CD4-positive, alpha-beta T cell (primary cell): ENCODE data around the gene FAM110A. TPM values are rescaled to one million over a fixed set of nuclear protein-coding genes. Genes with fewer than 3 reads are reported as not detected.

Source experiments
- ATAC-seq: fragments of 200-7000 bp; cut with Tn5 transposase; one replicate; pipeline ENCODE4 v1.10.0; 2022; ENCODE audit warnings: mild to moderate bottlenecking; ENCODE audit not compliant: poor library complexity
- CTCF ChIA-PET: fragments of 350-600 bp; sonication (Branson Sonifier 250); formaldehyde crosslinking; loops from one replicate; lab custom pipeline; 2021; ENCODE audit warnings: antibody characterized with exemption, inconsistent platforms; lab: Charles Lee
- POLR2A ChIA-PET: fragments of 350-600 bp; sonication (Branson Sonifier 250); formaldehyde crosslinking; loops from one replicate; lab custom pipeline; 2021; ENCODE audit warnings: antibody characterized with exemption, inconsistent platforms; lab: Charles Lee
- DNase-seq, 14 experiments: peaks; one replicate each; pipeline ENCODE4 v3.0.0-alpha.2; 2013 to 2020; ENCODE audit warnings: mixed read lengths in 2 of 14
- H3K27ac ChIP-seq, 2 donors: one replicate each; pipeline versions ENCODE4 v1.5.1 to v1.7.0; 2013; ENCODE audit warnings: low read length in 2 of 2, low read depth in 1 of 2, mild to moderate bottlenecking in 1 of 2
- H3K27me3 ChIP-seq, 2 experiments: 1 replicate in 1 of 2; 2 replicates in 1 of 2; pipeline versions ENCODE4 v1.6.1 to v1.7.0; 2013; ENCODE audit warnings: low read length in 2 of 2, control low read depth in 1 of 2, mild to moderate bottlenecking in 1 of 2, moderate library complexity in 1 of 2; ENCODE audit not compliant: insufficient read depth in 2 of 2, control insufficient read depth in 1 of 2
- H3K36me3 ChIP-seq: one replicate; pipeline ENCODE4 v1.6.1; 2013; ENCODE audit warnings: low read length, control low read depth; ENCODE audit not compliant: insufficient read depth
- H3K4me1 ChIP-seq: one replicate; pipeline ENCODE4 v1.6.1; 2013; ENCODE audit warnings: low read length, control low read depth; ENCODE audit not compliant: insufficient read depth
- H3K4me3 ChIP-seq: one replicate; pipeline ENCODE4 v1.5.1; 2013; ENCODE audit warnings: mild to moderate bottlenecking, low read length, moderate library complexity
- H3K9me3 ChIP-seq, 2 experiments: 1 replicate in 1 of 2; 2 replicates in 1 of 2; pipeline versions ENCODE4 v1.6.1 to v1.7.0; 2013; ENCODE audit warnings: low read length in 2 of 2, mild to moderate bottlenecking in 2 of 2, control low read depth in 1 of 2, moderate library complexity in 1 of 2; ENCODE audit not compliant: control insufficient read depth in 1 of 2, insufficient read depth in 1 of 2
- H3K27ac Mint-ChIP-seq: one replicate; pipeline ENCODE4 v1.8.0; 2020; ENCODE audit warnings: mixed read lengths
- H3K27me3 Mint-ChIP-seq: one replicate; pipeline ENCODE4 v1.8.0; 2021; ENCODE audit warnings: mixed read lengths
- H3K36me3 Mint-ChIP-seq: one replicate; pipeline ENCODE4 v1.8.0; 2021; ENCODE audit warnings: low read depth, mixed read lengths
- H3K4me1 Mint-ChIP-seq: one replicate; pipeline ENCODE4 v1.8.0; 2021; ENCODE audit warnings: low read depth, mixed read lengths
- H3K4me3 Mint-ChIP-seq: one replicate; pipeline ENCODE4 v1.8.0; 2020; ENCODE audit warnings: mild to moderate bottlenecking, mixed read lengths
- H3K9me3 Mint-ChIP-seq: one replicate; pipeline ENCODE4 v1.8.0; 2020; ENCODE audit warnings: mixed read lengths
- CTCF ChIP-seq: fragments of 200-600 bp; IDR thresholded peaks from one replicate; pipeline ENCODE4 v1.8.0; 2022; ENCODE audit warnings: antibody characterized with exemption, mild to moderate bottlenecking
- intact Hi-C, 2 experiments: fragments of 100-400 bp; cut with DNase I in 1 of 2; cut with micrococcal nuclease in 1 of 2; formaldehyde crosslinking; loops; one replicate each; pipeline versions ENCODE4 v1.15.1 to v1.9.0; 2023 to 2025; cut with DNase I, micrococcal nuclease
- total RNA-seq, 174 experiments: library from RNA in 2 of 174; stranded (reverse) in 2 of 174; gene quantifications; one replicate each; pipeline ENCODE4 v1.2.3 and lab custom pipeline; 2021 to 2026

The FAM110A gene
- total RNA-seq, 2 experiments from 2014 or later, result 4.5 to 4.8 TPM

GRCh38 chr20:834151-834746 lies 734 bp downstream of the FAM110A start:
- DNase-seq (no peak), ATAC-seq (no peak)
- no peaks in the 10 kb centered on the region for H3K27me3 Mint-ChIP-seq
- intact Hi-C loops, result loop anchor here (5.0 to 10.0 kb wide), 5 partner anchors 182 to 1268 kb away; partner anchors contain the start of genes PSMF1 (in 2 of the 2), STK35 (in 2 of the 2), NSFL1C (in 1 of the 2) and SRXN1 (in 1 of the 2)
- H3K4me3 Mint-ChIP-seq, result peak overlapping the region; percentile 92
- H3K9me3 ChIP-seq, result no peaks in the 10 kb centered on the region
- H3K4me3 ChIP-seq, result peak overlapping the region; percentile 74
- H3K4me1 Mint-ChIP-seq, result peaks cover 50% of the 10 kb centered on the region
- ChIA-PET CTCF (interaction anchor here (1.1 to 3.0 kb wide), 4 partner anchors 12 to 122 kb away, joined by 3 to 13 read pairs (median 6); no protein-coding TSS in a partner anchor), POLR2A (interaction anchor here (0.5 to 5.2 kb wide), 6 partner anchors 12 to 1270 kb away, joined by 3 to 109 read pairs (median 7); no protein-coding TSS in a partner anchor)
- peaks cover 43% of the 10 kb centered on the region for H3K4me1 ChIP-seq
- peak overlapping the region; percentile 87 for H3K27ac Mint-ChIP-seq
- H3K36me3 ChIP-seq, result no peaks in the 10 kb centered on the region
- TF ChIP-seq CTCF, result no peak
- H3K27ac ChIP-seq, result peak overlapping the region; percentile 83 to 93
- no peaks in the 10 kb centered on the region for H3K9me3 Mint-ChIP-seq
- no peaks in the 10 kb centered on the region for H3K36me3 Mint-ChIP-seq
- H3K27me3 ChIP-seq, result no peaks in the 10 kb centered on the region

GRCh38 chr20:835608-836045 lies 2.1 kb downstream of the FAM110A start:
- Histone ChIP-seq H3K9me3 (no peaks in the 10 kb centered on the region), H3K4me3 (peak overlapping the region; percentile 16), H3K27ac (peak overlapping the region; percentile 19), H3K36me3 (no peaks in the 10 kb centered on the region), H3K27me3 (no peaks in the 10 kb centered on the region), H3K4me1 (peaks cover 49% of the 10 kb centered on the region)
- DNase-seq, result no peak
- no peaks in the 10 kb centered on the region for H3K36me3 Mint-ChIP-seq
- no peak for TF ChIP-seq CTCF
- ATAC-seq, result no peak
- ChIA-PET CTCF (interaction anchor here (1.0 kb wide), 1 partner anchor 17 kb away, joined by 3 read pairs; no protein-coding TSS in a partner anchor), POLR2A (interaction anchor here (1.0 to 5.2 kb wide), 2 partner anchors 10 to 28 kb away, joined by 3 to 109 read pairs; no protein-coding TSS in a partner anchor)
- intact Hi-C loops, result loop anchor here in 1 of 2 experiments (5.0 to 10.0 kb wide), 2 partner anchors 293 to 629 kb away; partner anchors contain the start of genes CSNK2A1 and NSFL1C
- peak overlapping the region; percentile 87 for H3K27ac Mint-ChIP-seq
- H3K9me3 Mint-ChIP-seq, result no peaks in the 10 kb centered on the region
- H3K27me3 Mint-ChIP-seq, result no peaks in the 10 kb centered on the region
- peaks cover 61% of the 10 kb centered on the region for H3K4me1 Mint-ChIP-seq
- peak overlapping the region; percentile 47 for H3K4me3 Mint-ChIP-seq

- Mint-ChIP-seq H3K9me3 (no peaks in the 10 kb centered on the region), H3K4me3 (peak overlapping the region; percentile 65), H3K27me3 (no peaks in the 10 kb centered on the region), H3K36me3 (no peaks in the 10 kb centered on the region), H3K27ac (peak overlapping the region; percentile 60), H3K4me1 (peaks cover 62% of the 10 kb centered on the region)
- Histone ChIP-seq H3K4me1 (peaks cover 54% of the 10 kb centered on the region), H3K36me3 (no peaks in the 10 kb centered on the region), H3K4me3 (no peak overlapping the region), H3K27me3 (no peaks in the 10 kb centered on the region), H3K9me3 (no peaks in the 10 kb centered on the region), H3K27ac (no peak overlapping the region)
- intact Hi-C loops, result loop anchor here in 1 of 2 experiments (5.0 to 10.0 kb wide), 2 partner anchors 294 to 629 kb away; partner anchors contain the start of genes CSNK2A1 and NSFL1C
- TF ChIP-seq CTCF, result no peak
- ATAC-seq (no peak), DNase-seq (no peak)
- ChIA-PET POLR2A (interaction anchor here (1.0 to 5.2 kb wide), 2 partner anchors 10 to 27 kb away, joined by 3 to 109 read pairs; no protein-coding TSS in a partner anchor), CTCF (interaction anchor here (1.0 kb wide), 1 partner anchor 17 kb away, joined by 3 read pairs; no protein-coding TSS in a partner anchor)
Measured at GRCh38 chr20:836190-836589, 2.7 kb downstream of the FAM110A start.
